Measurements from ENCODE around the gene SPOCD1.

Gene SPOCD1

DNA sequence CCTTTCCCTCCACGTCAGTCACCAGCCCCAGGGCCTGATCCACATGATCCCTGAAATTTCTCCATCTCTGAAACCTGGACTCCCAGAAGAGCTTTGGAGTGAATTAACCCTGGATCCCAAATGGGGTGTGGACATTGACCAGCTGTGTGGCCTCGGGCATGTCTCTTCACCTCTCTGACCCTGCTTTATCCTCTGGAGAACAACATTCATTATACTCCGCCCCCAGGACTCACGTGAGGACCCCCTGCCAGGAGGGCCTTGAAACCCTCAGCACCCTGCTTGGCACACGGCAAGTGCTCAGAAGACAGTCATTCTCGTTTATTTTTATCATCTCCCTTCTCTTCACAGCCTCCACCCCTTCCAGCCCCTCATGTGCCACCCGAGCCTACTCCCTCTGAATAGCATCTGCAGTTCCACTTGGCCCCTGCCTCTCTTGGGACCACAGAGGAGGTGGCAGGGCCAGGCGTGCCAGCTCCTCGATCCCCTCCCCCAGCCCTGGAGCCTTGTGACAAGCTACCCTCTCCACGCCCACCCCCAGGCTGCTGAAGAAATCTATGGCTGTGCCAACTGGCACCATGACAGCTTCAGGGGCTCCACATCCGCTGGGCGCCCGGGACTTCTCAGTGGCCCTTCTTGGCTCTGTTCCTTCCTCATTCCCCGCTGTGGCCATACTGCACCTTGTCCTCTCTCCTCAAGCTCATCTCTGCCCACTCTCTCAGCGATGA is 69.7 kb downstream of the SPOCD1 start:
- no peak for DNase-seq (ENCODE audit: low read depth, low spot score)
- no peak overlapping the region for H3K27ac ChIP-seq

DNA sequence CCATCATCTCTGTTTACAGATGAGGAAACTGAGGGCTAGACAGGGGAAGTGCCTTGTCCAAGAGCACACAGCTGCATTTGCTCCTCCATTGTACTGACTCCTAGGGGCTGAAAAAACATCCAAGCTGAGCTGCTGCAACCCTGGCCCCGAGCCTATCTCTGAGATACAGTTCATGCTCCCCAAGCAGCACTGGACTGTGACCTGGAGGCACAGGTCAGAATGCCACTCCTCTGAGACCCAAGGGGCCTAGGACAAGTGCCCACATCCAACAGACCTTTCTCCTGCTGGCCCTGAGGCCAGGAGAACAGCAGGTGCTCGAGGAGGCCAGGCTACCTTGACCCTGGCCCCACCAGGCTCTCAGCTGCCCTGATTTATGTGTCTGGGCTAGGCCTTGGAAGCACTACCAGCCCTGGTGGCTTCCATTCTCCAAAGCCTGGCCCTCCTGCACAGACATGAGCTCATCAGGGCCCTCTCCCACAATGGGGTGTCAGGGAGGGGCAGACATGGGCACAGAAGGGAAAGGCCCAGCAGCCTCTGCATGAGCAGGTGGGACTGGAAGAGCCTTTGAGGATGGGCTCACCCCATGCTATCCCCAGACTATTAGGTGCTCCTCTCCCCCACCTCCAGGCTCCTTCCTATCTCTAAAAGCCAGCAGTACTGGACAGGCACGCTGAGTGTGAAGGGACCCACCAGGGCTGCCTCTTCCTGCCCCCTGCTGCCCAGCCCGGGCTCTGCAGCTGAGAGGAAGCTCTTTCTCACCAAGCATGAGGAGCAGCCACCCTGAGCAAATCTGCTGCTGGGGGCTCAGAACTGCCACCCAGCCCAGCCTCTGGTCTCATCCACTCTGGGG is 70.5 kb downstream of the SPOCD1 start:
- no peak overlapping the region for H3K27ac ChIP-seq
- DNase-seq (ENCODE audit: low read depth, low spot score): no peak

DNA sequence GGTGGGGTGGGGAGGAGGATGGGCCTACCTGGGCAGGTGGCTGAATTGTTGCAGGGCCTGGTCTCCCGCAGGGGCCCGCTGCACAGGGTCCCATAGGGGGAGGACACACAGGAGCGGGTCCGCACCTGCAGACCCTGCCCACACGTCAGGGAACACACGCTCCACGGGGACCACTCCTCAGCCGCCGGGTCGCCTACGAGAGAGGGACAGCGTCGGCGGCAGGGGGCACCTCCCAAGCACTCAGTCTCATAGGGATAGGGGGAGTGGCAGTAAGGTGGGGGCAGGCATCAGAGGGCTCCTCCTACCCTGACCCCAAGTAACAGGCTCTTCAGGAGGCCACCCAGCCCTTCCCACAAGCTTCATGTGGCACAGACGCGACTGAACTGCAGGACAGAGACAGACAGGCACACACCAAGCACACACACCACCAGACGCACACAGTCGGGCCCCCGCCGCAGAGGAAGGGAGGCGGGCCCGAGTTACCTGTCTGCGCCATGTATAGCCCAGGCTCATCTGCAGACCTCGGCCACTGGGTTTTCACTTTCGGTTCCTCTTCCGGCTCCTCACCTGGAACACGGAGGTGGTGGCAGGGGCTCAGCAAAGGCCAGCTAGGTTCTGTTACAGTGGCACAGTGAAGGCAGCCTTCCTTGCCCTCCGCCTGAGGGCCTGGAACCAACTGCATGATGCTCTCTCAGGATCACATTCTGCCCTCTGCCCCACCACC is 71.5 kb downstream of the SPOCD1 start:
- H3K27ac ChIP-seq: no peak overlapping the region
- DNase-seq (ENCODE audit: low read depth, low spot score): no peak

DNA sequence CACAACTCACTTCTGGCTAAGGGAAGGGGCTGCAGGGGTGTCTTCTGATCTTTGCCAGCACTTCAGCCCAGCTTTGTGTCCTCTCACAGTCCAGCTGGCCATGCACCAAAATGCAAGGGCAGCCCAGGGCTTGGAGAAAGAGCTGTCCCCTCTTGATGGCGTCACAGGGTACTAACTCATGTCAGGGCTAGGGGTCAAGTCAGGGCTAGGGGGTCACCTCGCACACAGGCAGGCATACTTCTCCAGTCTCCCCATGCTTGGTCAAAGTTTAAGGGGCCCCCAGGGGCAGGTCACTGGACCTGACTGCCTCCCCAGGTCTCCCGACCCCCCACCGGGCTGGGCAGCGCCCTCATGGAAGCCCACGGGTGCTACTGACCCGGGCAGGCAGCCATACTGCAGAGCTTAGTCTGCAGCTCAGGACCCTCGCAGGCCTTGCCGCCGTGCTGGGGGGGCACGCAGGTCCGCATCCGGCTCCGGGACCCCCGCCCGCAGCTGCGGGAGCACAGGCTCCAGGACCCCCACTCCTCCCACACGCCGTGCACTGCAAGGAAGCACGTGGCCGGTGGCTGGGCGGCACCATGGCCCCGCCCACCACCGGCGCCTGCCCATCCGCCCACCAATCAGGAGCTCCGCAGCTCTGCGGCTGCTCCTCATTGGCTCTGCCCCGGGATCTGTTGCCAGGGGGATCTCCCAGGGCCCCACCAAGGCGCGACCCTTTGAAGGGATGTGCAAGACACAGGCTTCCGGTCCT is 73.2 kb downstream of the SPOCD1 start:
- no peak overlapping the region for H3K27ac ChIP-seq
- no peak for DNase-seq (ENCODE audit: low read depth, low spot score)
